ENCODE data around the gene RARRES2. TPM values are rescaled to one million over a fixed set of nuclear protein-coding genes. Genes with fewer than 3 reads are reported as not detected.

The RARRES2 gene
- total RNA-seq = not detected in 2 replicates

DNA sequence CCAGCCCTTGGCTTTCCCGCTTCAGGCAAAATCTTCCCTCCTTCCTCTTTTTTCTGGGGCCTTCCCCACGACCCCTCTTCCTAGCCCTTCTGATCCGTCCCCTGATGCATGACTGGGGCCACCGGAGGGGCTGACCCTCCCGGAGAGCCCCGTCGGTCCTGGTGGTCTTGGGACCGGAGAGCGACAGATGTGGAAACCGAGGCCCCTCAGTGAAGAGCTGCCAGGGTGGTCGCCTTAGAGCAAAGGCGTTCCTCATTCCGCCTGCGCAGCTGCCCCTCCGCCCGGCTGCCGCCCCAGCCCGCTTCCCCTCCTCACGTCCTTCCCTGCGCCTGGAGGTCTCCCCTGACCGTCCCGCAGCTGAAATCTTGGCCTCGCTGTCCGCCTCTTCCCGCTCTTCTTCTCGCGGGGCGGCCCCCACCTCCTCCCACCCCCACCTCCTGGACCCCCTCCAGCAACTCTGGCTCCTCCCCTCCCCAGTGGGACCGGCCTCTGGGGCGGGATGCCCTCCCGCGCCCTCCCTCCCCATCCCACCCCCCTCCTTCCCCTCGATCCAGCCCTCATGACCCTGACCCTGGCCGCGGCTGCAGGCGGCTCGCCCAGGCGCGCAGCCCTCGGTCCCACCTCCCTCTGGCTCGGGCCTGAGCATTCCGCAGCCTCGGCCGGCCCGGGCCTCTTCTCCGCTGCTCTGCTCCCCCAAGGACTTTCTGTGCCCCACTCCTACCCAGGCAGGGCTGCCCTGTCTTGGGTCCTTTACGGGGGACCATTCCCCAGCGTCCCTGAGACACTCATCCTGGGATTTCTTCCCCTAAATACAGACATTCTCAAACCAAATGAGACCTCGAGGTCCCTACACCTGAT, at the start of gene RARRES2:
Gene RARRES2 (minus strand): TSS at position 367 of the 858 bp plus-strand sequence. CDS start 1,020 bp downstream, outside the sequence.

DNA sequence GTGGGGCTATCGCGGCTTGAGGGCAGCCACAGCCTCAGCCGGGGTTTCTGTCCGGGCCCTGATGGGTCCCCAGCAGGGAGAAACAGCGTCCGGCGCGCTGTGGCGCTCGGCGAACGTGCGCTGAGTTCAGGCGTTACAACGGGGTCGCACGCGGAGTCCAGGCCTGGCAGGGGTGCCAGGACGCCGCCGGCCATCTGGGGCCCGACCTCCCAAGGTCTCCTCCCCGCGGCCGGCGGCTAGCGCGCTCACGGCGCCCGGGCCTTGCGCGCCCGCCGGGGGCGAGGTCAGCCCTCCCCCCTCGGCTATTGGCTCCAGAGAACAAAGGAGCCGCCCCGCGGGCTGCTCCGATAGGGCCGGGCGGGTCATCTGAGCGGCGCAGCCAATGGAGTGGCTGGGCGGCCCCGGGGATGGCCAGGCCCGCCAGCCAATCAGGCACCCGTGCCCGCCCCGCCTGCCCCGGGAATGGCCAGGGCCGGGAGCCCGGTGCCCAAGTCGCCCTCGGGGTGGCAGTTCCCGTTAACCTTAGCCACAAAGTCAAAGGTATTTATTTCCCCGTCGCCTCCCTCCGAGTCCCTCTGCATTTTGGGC, 37.5 kb upstream of the RARRES2 start, which contains the start of gene ZNF775:
Gene ZNF775 (plus strand): TSS at position 478 of the 588 bp plus-strand sequence. CDS start 9,141 bp downstream, outside the sequence.

DNA sequence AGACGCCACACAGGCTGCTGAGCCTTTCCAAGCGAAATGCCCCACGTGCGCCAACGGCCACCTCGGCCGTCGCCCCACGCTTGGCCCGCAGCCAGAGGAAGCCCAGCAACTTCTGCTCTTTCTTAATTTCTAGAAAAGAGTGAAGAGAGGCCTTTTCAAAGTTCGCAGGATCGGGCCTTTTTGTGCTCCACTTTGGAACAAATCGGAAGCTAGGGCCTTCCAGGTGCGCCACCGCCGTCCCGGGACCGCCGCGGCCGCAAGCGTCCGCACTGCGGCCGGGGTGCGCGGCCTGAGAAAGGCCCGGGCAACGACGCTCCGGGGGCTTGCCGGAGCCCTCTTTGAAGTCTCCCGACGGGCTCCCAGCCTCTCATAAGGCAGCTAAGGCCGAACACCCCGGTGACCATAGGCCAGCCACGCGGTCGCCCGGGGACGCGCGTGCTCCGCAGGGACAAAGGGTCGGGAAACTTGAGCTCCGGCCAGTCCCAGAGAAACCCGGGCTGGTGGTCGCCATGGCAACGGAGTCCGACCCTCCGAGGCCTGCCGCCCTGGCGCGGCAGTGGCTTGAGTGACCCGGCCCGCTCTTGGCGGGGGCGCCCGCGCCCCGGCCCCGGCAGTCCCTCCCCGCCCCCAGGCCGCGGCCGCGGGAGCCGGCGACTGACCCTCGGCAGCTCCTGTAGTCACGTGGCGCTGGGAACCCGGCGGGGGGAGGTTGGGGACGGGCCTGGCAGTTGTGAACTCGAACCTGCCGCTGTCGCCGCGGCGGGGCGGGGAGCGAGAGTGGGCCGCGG, 26.9 kb upstream of the RARRES2 start, which contains the start of gene REPIN1:
Gene REPIN1 (plus strand): TSS at position 727 of the 788 bp plus-strand sequence. CDS start 890 bp downstream, outside the sequence.

DNA sequence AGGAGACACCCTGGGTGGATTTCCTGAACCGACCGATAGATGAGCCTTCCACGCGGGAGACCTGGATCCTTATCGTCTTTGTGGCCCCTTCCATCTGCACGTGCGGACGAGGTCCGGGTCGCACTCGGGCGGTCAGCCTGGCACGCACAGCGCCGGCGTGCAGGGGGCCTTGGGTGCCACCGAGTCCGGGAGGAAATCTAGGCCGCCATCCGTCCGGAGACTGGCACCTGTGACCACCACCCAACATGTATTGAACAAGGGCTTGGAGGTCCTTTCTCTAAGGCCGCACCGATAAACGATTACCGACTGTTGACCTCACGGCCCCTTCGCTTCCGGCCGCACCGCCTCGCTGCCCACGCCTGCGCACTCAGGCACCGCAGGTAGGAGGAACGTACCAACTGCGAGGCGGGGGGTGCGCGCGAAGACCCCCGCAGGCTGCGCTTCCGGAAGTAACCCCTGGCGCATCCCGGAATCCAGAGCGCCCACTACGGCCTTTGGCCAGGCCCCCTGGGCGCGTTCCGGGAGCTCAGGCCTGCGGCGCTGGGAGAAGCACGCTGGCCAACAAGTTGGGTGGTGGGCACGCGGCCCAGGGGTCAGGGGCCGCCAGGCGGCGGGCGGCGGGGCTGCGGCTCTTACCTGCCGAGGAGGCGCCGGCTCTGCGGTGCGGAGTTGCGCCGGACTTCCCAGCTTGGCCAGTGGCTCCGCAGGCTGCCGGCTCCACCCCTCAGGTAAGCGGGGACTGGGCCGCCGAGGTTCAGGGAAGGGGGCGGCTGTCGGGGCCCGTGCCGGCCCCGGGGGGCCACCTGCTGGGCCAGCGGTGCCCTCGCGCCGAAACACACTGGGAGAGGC, 18.4 kb downstream of the RARRES2 start, which contains the start of the genes ACTR3C and LRRC61:
Gene ACTR3C (minus strand): TSS at position 713 of the 849 bp plus-strand sequence. CDS start 28,249 bp downstream, outside the sequence.
Gene LRRC61 (plus strand): TSS at position 523 of the 849 bp plus-strand sequence. CDS start 13,507 bp downstream, outside the sequence.

Other genes with a start within 250 kb of the RARRES2 start
- 0.65 and 1.2 TPM in 2 replicates for gene LRRC61, start 18.3 kb downstream of the RARRES2 start, total RNA-seq
- gene ACTR3C, start 18.1 kb downstream of the RARRES2 start, total RNA-seq = 1.5 and 1.6 TPM in 2 replicates
- 72.2 and 75.7 TPM in 2 replicates for gene REPIN1, start 27.2 kb upstream of the RARRES2 start, total RNA-seq
- gene ZNF775, start 37.7 kb upstream of the RARRES2 start, total RNA-seq = 6.8 and 7.3 TPM in 2 replicates
- 77.3 and 104 TPM in 2 replicates for gene GIMAP8, start 109.0 kb upstream of the RARRES2 start, total RNA-seq
- gene GIMAP7, start 173.2 kb upstream of the RARRES2 start, total RNA-seq = 46.1 and 57.9 TPM in 2 replicates
- 332 and 504 TPM in 2 replicates for gene GIMAP4, start 225.8 kb upstream of the RARRES2 start, total RNA-seq